Activated CD8-positive, alpha-beta memory T cell treated with anti-CD3 and anti-CD28 coated beads, Interleukin-2, amount 50 U/mL, for 1 hour (primary cell): ENCODE measurements around the gene NEK6.

ENCODE experiments used
- DNase-seq: peaks from one replicate; pipeline ENCODE4 v3.0.0-alpha.2; 2020; ENCODE audit errors: extremely low read depth

The NEK6 gene

DNA sequence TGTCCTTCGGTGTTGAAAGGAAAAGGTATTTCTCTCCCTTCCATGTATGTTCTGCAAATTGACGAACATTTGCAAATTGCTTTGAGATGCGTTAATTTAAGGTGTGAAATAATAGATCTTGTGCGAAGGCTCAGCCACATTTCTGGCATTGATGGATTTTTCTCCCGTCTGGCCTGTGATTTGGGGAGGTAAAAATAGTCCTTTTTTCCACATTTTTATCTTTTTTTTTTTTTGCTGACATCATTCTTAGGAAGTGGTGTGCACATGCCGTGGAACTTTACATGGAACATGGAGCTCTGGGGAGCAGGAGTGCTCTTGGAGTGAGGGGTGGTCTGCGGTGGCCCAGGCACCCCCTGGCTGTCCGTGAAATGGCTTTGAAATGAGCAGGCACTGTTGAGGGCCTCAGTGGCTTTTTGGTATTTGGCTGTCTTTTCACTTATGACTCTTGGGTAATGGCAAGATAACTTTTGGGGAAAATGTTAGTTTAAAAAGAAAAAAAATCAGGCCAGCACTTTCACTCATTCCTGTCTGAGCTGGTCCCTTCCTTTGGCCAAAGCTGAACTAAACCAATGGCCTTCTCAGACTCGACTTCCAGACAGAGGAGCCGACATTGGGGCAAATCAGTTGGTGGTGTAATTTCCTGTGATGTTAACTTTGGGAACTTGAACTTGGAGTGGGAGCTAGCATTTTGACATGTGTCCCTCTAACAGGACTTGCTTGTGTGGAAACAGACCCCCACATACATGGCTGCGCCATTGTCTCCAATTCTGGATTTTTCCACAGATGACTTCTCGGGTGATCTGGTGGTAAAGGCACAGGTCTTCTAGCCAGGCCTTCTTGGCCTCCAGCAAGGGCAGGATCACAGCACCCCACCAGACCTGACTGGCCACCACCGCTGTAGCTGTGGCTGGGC, 4.2 kb downstream of the NEK6 start:
- DNase-seq: no peak

GRCh38 chr9:124262649-124262972, 4.9 kb downstream of the NEK6 start:
- no peak for DNase-seq

- no peak for DNase-seq
These were observed 5.5 kb downstream of the NEK6 start for GRCh38 chr9:124263213-124263612.

- DNase-seq: no peak
These were observed 6.2 kb downstream of the NEK6 start for GRCh38 chr9:124263800-124264426.

DNA sequence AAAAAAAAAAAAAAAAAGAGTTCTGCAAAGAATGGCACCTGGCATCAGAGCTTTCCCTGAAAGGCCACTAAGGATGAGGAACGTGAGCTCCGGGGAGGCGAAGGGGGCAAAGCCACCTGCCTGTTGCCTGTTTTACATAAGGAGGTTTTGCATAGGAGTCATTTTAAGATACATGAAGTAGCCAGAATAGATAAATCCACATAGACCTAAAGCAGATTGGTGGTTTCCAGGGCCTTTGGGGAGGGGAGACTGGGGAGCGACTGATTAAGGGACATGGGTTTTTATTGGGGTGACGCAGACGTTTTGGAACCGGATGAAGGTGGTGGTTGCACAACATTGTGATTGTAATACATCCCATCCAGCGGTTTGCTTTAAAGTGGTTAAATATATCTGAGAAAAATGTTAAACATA, 7.1 kb downstream of the NEK6 start:
- DNase-seq: no peak

- no peak for DNase-seq
These were observed 7.8 kb downstream of the NEK6 start for GRCh38 chr9:124265551-124265950.

GRCh38 chr9:124266139-124266825, 8.5 kb downstream of the NEK6 start:
- no peak for DNase-seq

- no peak for DNase-seq
These were observed 9.1 kb downstream of the NEK6 start for GRCh38 chr9:124266826-124267201.

DNA sequence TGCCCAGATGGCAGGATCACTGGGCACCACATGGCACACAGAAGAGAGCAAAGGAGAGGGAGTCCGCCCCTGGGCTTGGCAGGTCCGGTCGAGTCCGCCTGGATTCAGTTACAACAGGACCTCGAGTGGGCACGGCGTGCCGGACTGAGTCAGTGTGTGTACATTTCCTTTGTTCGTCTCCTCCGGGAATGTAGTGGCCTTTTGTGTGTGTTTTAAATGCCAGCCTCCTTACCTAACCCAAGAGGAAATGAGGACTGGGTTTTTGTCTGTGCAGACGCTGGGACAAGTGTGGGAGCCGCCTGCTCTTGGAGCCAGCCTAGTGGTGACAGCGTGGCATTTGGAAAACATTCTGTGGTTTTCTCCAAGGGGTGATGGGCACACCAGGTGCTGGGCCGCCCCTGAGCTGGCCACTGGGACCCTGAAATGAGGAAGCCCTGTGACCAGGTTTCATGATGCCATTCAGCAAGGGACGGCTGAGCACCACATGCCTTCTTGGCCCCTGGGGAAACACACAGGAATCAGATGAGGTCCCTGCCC, 9.6 kb downstream of the NEK6 start:
- no peak for DNase-seq

- no peak for DNase-seq
These were observed 10.5 kb downstream of the NEK6 start for GRCh38 chr9:124268248-124268647.

- no peak for DNase-seq
These were observed 10.9 kb downstream of the NEK6 start for GRCh38 chr9:124268661-124269060.

DNA sequence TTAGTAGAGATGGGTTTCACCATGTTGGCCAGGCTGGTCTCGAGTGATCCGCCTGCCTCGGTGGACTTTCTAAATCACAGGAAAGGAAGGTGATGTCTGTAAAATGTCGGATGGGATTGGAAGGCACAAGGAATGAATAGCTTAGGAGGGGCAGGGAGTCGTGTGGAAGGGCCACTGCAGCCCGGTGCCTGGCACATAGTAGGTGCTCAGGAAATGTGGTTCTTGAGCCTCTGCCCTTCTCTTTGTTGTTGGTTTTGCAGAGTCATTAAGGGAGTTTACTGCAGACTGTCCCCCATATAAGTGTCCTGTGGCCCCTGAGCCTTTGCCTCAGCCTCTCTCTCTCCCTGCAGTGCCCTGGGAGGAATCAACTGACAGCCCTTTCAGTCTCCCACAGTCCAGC, 11.8 kb downstream of the NEK6 start:
- no peak for DNase-seq

DNA sequence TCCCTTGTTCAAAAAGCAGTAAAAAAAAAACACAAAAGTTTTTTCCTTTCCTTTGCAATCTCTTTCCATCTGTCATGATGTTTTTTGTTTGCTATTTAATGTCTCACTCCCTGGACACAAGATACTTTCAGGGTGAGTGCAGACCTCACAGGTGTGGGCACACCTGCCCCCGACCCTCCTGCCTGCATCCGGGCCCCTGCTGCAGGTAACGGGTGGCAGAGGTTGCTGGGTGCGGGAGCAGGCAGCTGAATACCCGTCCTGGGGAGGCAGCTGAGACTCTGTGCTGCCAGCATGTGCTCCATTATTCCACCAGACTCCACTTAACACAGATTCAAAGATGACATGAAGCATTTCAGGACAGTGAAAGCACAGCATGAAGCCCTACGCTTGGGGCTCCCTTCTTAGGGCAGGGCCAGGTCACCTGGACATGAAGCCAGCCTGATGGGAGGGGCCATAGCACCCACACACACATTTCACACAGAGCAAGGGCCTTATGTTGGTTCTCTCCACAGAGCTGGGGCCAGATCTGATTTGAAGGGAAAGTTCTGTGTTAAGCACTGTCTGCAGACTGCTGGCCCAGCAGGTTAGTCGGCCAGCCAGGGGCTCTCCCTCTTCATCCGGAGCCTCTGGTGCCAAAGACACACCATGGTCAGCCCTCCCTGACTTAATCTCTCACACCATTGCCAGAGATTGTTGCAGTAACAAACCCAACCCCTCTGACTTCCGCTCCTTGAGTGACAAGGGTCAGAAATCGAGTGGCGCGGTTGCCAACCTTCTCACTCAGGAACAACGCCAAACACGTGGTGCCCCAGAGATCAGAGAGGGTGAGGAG, 13.0 kb downstream of the NEK6 start:
- no peak for DNase-seq

DNA sequence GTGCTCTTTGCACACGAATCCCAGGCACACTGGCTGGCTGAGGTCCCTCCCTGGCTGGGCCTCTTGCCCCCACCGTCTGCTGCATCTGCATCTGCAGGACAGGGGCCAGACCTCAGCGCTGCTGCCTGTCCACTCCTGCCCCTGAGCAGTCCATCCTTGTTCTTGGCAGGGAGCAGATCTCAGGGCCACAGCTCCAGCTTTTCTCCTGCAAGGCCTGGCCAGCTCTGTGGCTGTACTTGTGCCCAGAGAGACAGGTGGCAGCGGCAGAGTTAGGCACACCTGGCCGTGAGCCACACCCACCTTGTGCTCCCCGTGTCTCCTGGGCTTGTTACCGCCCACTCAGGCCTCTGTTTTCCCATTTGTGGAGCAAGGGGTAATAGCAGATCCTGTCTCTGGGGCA, 13.9 kb downstream of the NEK6 start:
- no peak for DNase-seq

DNA sequence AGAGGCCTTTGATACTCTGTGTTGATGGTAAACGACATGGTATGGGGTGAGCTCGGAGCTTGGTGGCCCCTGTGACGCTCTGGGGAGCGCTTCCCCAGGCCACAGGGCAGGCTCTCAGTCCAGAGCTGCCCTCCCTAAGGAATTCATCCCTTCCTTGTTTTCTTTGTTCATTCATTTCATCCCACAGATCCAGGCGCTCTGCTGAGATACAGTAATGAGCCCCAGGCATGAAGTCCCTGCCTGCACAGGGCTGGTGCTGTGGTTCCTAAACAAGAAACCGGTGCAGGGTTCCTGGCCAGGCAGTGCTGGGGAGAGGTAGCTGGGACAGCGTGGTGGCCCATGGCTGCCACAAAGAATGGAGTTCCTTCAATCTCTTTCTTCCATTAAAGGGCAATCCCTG, 14.4 kb downstream of the NEK6 start:
- no peak for DNase-seq

GRCh38 chr9:124272979-124273378, 15.2 kb downstream of the NEK6 start:
- no peak for DNase-seq

GRCh38 chr9:124273427-124274160, 15.8 kb downstream of the NEK6 start:
- DNase-seq: no peak

GRCh38 chr9:124274226-124274625, 16.5 kb downstream of the NEK6 start:
- DNase-seq: no peak

DNA sequence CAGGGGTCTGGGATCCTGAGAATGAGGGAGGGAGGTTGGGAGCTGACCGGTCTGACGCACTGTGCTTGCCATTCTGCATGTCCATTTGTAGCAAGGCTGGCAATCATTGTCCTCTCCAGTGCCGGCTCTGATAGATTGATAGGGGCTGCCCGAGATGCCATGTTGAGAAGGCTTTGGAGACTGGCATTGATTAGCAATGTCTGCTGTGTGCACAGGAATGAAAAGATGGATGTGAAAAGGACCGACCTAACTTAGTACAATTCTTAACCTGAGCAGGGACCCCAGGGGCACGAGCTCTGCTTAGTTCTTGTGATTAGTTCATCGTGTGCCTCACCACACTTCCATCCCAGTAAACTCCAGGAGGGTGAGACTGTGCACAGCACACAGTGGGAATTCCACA, 17.0 kb downstream of the NEK6 start:
- no peak for DNase-seq

DNA sequence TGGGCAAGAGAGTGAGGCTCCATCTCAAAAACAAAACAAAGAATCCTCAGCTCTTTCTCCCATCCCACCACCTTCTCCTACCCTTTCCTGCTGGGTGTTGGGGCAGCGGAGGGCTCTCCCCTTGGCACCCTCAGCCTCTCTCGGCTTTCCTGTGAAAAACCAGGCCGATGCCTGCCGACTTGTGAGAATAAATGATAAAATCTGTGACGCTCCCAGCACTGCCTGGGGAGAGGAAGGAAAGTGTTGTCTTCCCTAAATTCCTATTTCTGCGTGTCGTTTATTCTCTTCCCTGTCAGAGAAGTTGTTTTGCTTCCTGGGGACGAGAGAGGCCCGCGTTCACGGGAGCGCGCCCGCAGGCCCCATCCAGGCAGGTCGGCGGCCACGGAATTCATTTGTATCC, 19.7 kb downstream of the NEK6 start:
- DNase-seq: no peak

GRCh38 chr9:124278054-124278540, 20.3 kb downstream of the NEK6 start:
- no peak for DNase-seq
